Stimulated activated CD8-positive, alpha-beta memory T cell treated with anti-CD3 and anti-CD28 coated beads, Interleukin-4, amount 100 ng/mL, for 1 hour (primary cell): ENCODE measurements around the gene HCFC2.
A peak's percentile ranks its signal among the peaks of the same experiment; 100 is the strongest.

ENCODE experiments used
- DNase-seq, 2 donors: peaks; one replicate each; pipeline ENCODE4 v3.0.0-alpha.2; 2020; ENCODE audit warnings: low read depth in 2 of 2, low spot score in 1 of 2

Gene HCFC2

DNA sequence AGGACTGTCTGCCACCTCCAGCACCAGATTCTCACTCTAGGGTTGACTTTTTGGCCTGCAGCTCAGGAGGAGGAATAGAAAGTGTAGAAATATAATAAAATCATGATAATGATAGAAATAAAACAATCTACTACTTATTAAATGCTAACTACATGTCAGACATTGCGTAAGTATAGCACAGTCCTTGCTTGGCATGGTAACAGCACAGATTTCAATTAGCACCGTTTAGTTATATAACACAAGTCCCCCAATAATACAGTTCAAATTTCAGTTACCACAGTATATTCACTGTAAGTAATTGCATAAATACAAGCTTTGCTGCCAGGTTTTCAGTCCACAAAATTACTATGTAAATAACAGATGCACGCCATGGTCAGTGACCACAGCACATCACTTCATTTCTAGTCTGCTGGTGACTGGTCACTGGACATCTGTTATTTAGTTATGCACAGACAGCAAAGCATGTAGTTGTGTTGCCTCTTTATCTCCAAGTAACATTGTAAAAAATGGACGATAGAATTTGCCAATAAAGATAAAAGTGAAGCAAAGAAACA is 7.8 kb upstream of the HCFC2 start:
- DNase-seq, result no peak

DNA sequence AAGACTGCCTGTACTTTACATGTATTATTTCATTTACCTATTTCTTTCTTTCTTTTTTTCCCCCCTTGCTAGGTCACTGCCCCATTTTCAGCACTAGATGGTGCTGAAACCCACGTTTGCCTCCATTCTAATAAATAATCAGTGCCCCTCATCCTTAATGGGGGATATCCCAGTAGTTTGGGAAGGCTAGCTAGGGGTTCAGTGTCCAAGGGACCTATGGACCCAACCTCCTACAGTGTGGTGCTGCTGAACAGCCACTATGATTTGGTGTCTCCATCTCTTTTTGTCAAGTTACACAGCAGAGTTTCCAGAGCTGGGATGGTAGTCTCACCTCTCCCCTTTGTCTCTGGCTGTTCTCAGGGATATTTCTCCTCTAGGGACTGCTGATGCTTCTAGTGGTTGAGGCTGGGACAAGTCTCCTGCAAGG is 6.5 kb upstream of the HCFC2 start:
- DNase-seq, result no peak

DNA sequence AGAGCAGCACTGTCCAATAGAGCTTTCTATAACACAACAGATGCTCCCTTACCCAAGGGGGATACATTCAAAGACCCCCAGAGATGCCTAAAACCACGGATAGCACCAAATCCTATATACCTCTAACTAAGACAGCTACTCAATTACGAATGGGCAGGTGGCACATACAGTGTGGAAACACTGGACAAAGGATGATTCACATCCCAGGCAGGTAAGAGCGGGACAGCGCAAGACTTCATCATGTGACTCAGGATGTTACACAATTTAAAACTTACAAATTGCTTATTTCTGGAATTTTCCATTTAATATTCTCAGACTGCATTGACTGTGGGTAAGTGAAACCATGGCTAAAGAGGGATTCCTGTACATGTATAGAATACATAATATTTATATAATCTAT is 5.5 kb upstream of the HCFC2 start:
- no peak for DNase-seq

DNA sequence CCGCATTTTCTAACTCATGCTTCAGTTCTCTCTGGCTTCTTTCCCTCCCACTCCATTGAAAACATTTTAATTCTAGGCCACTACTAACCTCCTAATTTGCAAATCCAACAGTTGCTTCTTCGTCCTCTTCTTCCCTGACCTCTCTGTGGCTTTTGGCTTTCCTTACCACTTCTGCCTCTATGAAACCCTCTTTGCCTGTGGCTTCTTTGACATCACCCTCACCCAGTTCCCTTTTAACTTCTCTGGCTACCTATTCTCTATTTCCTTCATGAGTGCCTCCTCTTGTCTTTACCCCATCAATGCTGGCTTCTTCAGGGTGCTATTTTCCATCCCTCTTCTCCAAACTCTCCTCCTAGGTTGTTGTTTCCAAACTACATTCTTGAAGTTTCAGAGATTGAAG is 4.4 kb upstream of the HCFC2 start:
- no peak for DNase-seq

DNA sequence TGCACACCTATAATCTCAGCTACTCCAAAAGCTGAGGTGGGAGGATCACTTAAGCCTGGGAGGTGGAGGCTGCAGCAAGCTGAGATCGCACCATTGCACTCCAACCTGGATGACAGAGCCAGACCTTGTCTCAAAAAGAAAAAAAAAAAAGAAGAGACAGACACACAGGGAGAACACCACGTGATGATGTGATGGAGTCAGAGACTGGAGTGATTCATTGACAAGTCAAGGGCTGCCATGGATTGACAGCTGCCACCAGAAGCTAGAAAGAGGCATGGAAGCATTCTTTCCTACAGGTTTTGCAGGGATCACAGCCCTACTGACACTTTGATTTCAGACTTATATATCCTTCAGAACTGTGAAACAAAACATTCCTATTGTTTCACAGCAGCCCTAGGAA is 3.5 kb upstream of the HCFC2 start:
- no peak for DNase-seq

DNA sequence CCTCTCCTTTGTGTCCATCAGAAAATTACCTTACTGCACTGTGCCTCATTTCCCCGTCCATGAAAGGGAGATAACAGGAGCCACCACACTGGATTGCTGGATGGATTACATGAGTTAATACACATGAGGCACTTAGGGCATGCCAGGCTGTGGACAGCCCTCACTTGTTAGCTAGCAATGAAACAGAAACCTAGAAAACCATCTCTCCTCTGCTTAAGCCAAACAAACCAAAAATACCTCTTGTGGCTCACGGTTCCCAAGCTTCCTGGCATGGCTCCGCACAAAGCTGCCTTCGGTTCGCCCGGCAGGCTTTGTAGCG is 660 bp upstream of the HCFC2 start:
- DNase-seq, result no peak

DNA sequence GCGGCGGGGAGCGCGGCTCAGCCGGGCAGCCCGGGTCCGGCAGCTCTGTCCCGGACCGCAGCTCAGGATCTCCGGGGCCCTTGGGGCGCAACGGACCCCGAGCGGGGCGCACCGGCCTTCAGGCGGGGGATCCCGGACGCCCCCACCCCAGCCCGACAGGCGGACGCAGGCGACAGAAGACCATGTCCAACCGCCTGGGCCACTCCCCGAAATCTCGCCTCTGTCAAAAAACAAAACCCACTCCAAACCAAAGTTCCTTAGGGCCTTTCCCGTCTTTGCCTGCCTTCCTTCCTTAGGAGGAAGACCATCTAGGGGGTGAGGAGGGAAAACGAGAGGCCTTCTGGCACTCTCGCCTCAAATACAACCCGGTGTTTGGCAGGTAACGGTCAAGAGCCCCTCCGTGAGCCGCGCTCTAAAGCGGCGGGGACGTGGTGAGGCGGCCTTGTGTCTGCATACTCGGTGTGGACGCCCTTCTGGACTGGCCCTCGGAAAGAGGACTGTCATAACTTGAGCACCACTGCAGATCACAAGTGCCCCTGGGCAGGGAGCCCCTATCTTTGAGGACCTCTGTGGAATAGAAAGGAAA is 604 bp downstream of the HCFC2 start:
- DNase-seq, result no peak

DNA sequence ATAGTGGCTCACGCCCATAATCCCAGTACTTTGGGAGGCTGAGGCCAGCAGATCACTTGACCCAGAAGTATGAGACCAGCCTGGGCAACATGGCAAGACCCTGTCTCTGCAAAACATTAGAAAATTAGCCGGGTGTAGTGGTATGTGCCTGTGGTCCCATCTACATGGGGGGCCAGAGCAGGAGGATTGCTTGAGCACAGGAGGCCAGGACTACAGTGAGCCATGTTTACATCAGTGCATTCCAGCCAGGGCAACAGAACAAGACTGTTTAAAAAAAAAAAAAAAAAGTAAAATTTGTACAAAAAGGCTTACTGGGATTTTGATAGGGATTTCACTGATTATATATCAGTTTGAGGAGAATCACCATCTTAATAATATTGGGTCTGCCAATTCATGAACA is 7.8 kb downstream of the HCFC2 start:
- no peak for DNase-seq

DNA sequence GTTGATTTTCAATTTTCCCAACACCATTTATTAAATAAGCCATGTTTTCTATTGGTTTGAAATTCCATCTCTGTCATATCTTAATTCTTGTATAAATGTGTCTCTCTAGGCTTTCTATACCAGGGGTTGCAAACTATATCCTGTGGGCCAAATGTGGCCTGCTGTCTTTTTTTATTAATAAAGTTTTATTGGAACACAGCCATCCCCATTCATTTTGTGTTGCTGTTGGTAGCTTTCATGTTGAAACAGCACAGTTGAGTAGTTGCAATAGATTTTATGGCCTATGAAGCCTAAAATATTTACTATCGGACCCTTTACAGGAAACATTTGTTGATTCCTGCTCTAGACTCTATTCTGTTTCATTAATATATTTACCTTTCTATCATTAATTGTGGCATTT is 9.4 kb downstream of the HCFC2 start:
- no peak for DNase-seq

DNA sequence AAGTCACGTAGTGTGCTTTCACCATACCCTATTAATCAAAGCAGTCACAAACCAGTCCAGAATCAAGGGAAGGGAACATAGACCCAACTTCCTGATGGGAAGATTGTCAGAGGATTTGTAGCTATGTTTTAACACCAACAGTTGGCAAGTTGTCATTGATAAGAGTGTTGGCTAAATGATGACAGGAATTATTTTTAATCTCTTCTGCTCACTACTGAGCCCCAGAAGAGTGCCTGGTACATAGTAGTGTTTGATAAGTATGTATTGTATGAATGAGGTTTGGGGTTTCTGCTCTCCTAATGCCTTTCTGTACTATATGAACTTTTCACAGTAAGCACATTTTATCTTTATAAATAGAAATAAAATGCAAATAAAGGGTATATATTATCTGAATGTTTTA is 14.7 kb downstream of the HCFC2 start:
- no peak for DNase-seq

DNA sequence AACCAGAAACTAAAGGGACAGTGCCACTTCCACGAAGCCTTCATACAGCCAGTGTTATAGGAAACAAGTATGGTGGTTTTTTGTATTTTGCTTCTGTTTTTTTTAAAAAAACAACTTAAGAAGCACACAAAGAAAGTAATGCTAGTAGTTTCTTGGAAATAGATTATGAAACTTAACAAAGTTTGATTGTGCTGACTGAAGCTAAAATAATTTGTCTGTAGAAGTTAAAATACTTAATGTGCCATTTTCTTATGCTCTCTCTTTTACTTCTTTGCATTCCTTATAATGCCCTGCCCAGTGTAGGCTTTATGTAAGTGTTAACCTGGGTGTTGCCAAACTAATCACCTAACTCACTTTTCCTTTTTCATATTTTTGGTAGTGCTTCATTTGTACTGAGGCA is 16.4 kb downstream of the HCFC2 start:
- DNase-seq, result no peak

DNA sequence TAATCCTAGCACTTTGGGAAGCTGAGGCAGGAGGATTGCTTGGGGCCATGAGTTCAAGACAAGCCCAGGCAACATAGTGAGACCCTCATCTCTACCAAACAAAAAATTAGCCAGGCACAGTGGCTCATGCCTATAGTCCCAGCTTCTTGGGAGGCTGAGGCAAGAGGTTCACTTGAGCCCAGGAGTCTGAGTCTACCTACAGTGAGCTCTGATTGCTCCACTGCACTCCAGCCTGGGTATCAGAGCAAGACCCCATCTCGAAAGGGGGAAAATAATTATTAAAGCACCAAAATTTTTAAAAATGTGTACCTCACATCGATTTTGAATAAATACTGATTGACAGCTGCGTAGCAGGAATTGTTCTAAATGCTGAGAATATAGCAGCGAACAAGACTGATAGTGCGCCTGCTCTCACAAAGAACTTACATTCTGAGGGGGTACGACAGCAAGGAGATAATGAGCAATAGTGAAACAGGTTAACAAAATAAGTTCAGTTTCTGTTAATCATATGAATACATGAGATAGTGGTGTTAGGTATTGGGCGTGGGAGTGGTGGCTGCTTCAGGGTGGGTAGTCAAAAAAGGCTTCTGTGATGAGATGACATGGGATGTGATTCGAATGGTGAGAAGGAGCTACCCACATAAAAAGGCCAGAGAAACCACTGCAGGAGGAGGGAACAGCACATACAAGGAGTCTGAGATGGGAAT is 19.6 kb downstream of the HCFC2 start:
- DNase-seq, result no peak

DNA sequence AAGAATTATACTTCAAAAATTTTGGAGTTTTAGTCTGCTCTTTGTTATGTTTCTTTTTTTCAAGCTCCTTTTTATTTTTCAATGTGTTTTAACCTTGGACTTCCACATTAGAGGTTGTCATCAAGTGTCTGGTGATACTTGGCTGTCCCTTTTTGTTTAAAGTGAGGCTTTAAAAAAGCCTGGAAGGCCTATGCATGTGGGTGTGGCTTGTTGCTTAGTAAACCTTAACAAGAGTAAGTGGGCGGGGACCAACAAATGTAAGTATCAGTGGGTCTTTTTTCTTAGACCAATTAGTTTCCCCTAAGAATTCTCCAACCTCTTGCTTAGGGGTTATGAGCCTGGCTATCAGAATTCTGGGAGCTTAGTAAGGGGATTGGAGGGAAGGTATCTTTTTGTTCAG is 26.4 kb downstream of the HCFC2 start:
- DNase-seq, result no peak

DNA sequence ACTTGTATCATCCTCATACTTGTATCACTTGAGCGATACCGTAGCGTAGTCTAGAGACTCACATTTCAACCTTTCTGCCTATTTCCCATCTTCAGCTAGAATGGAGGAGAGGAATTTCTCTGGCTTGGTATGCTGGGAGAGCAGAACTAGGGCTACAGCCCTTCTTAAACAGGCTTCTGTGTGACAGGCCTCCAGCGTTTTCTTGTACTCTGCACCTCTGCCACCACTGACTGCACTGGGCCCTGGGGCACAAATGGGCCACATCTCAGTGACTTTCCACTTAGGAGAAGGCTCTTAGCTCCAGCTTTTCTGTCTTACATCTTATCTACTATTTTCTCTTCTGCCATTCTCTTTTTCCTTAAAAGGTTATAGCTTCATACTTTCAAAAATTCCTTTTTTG is 26.8 kb downstream of the HCFC2 start:
- DNase-seq, result no peak

DNA sequence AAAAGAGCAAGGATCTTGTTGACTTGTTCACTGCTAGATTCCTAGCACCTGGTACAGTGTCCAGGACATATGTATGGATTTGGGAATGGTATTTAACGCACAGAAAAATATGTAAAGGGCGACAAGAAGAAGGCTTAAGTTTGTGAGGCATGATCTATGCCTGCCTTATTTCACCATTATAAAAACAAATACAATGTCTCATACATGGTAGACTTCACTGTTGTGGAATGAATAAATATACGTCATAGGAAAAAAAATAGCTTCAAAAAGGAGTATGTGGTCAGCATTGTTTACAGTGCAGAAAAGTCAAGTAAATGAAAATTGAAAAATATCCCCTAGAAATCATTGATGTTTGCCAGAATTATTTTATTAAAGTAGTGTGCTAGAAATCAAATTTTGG is 30.0 kb downstream of the HCFC2 start:
- DNase-seq, result no peak

DNA sequence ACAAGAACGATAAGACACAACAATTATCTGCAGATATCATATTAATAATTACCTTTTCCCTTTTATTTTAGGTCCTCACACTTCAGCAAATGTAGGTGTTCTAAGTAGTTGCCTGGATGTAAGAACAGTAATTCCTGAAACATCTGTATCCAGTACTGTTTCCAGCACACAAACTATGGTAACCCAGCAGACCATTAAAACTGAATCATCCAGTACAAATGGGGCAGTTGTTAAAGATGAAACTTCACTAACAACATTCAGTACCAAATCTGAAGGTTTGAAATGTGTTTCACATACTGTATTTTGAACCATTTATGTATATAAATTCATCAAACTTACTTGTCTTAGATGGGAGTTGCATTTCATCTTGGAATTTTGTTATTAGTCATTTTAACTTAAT is 31.0 kb downstream of the HCFC2 start:
- DNase-seq, result no peak

DNA sequence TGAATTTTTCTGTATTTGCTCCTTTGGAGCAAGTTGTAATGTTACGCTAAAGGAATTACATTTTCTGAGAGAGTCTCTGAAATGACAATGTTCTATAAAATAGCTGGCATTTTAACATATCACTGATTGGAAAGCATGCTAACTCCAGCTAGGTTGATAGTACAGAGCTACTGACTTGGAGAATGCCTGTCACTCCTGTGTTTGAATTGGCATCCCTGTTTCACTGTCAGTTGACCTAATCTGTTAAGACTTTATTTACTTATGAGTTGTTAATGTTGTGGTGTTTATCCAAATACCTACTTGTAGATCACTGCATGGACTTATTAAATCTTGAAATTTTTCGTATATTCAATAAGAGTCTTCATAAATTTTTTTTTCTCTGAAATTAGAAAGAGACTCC is 33.6 kb downstream of the HCFC2 start:
- no peak for DNase-seq

DNA sequence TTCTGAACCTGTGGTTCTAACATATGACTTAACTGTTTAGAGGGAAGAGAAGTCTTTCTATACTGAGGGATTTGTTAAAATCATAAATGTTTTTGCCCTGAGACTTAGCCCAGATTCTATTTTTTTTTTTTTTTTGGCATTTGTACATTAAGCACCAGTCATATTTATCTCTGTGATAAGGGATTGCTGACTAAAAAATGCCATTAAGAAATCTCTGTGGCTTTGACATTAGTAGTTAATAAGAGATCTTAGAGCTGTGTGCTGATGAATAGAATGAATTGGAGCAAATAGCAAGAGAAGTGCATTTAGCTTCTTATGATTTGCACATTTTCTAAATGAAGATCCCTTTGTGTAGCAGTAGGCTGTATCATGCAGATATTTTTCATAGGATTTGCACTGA is 41.1 kb downstream of the HCFC2 start:
- DNase-seq, result no peak

DNA sequence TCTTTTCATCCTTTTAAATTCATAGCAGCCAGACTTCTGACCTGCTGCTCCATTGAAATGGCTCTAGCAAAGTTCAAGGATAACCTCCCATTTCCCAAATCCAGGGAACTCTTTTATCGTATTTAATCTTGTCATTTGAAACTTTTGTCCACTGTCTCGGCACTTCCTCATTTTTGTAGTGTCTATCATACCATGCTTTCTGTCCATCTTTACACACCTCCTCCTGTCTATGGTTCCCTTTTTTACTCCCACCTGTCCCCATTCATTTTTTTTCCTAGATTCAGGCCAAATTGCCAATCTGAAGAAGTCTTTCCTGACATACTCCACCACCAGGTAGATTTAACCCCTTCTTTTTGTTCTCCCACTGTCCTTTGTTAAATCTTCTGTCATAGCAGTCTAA is 42.6 kb downstream of the HCFC2 start:
- DNase-seq, result no peak

DNA sequence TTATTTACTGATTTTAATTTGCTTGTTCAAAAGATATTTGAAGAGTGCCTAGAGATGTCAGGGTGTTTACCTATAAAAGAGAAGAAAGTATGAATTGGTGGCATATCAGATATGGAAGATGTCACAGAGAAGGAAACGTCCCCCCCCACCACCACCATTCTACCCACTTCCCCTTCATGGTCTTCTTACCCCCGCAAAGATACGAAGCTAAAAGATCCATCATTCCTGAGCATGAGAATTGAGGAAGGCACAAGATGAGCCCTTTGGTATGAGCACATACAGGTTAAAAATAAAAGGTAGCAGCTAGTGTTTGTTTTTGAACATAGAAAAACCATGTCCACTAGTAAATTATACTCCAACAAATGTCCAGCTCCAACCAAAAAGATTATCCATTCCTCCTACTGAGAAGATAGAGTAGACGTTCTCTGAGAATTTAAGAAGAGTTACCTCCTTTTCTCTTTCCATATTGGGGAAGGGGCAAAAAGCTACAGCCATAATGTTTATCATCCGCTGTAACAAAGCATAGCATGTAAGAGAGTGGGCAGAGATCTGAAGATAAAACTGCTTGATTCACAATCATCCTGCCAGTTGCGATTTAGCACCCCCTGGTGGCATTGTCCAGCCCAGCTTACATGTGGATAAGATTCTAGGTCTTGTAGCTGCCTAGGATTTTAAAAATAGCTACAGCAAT is 44.6 kb downstream of the HCFC2 start:
- DNase-seq, result peak; percentile 70 to 81

DNA sequence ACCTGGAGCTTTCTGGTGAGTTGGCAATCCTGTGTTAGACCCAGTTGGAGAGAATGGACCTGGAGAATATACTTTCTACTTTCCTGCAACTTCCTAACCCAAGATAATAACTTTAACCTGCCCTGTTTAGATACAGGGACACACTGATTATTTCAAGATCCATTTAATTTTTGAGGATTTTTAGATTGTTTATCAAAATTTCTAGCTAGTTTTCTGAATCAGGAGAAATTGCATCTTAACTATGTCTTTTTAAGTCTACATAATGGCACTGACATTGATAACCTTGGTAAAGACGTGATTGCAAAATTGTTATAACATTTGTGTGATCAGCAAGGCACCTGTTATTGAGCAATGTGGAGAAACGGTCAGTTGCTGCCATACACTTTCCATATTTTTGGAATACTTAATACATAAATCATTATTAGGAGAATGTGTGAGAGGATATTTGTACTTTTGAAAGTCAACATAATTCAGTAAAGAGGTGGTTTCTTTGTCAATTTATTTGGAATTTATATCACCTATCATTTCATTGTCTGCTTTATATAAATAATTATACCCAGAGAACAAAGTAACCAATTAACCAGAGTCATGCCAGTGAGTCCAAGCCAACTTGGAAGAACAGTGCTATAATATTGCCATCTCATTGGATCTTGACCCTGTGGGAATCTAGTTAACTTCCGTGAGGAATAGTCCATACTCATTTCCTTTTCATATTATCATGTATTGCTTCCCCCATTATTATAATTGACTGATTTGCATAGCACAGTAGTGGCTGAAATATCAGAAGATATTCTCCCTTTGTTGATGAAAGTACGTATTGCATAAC is 45.3 kb downstream of the HCFC2 start:
- no peak for DNase-seq
